HG03378 (cell line): Measurements from ENCODE around the gene SLC38A8.

Source experiments
- ATAC-seq: cut with Tn5 transposase; IDR thresholded peaks from one replicate; pipeline ENCODE4 v1.9.1; 2021; ENCODE audit warnings: mild to moderate bottlenecking, moderate library complexity; ENCODE audit not compliant: unreplicated experiment

The SLC38A8 gene

DNA sequence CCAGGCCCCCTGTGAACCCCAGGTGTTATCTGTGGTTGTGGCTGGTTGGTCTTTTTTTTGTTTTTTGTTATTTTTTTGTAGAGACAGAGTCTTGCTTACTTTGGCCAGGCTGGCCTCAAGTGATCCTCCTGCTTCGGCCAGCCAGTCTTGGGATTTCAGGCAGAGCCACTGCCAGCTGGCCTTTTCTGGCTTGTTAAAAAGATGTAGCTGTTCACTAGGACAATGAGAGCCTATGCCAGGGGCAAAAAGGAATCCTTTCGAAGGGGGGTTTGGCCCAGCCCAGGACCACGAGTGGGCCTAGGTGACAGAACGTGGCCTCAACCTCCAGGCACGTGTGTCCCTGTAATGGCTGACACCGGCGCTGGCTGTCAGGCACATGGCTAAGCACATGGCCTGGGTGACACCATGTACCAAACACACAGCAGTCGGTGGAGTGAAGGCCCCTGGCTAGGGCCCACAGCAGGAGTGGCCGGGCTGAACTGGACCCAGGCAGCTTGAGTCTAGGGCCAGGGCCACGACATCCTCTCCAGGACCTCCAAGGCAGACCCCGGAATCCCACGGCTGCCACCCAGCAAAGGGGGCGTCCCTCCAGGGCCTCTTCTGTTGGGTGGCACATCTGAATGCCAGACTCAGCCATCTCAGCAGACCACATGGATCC lies 6.9 kb upstream of the SLC38A8 start:
- ATAC-seq: no peak

DNA sequence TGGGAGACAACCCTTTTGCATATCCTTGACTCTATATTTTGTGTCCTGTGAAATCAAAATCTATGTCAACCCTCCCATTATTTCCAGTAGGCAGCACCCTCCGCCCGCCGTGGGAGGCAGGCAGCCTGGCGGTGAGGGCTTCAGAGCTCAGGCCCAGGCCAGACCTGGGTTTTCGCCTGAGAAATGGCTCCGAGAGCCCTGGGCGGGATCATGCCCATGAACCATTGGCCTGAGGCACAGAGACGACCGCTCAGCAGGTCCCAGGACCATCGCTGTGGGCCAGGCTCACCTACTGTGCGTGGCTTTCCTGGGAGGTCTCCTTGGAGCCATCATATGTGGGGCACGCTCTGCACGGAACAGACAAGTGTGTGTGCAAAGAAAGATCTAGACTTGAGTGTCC lies 6.3 kb upstream of the SLC38A8 start:
- no peak for ATAC-seq

DNA sequence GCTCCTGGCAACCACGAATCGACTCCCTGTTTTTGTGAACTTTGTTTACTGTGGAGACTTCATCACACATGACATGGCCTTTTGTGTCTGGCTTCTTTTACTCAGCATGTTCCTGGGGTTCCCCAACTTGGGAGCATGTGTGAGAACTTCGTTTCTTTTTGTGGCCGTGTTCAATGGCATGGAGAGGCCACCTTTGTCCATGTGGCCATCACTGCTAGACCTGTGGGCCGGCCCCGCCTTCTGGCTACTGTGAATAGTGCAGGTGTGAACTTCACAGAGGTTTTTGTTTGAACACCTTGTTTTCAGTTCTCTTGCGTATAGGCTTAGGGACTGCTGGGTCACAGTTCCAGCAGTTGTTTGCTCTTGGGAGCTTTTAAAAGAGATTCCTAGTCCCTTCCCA lies 5.7 kb upstream of the SLC38A8 start:
- ATAC-seq: no peak

DNA sequence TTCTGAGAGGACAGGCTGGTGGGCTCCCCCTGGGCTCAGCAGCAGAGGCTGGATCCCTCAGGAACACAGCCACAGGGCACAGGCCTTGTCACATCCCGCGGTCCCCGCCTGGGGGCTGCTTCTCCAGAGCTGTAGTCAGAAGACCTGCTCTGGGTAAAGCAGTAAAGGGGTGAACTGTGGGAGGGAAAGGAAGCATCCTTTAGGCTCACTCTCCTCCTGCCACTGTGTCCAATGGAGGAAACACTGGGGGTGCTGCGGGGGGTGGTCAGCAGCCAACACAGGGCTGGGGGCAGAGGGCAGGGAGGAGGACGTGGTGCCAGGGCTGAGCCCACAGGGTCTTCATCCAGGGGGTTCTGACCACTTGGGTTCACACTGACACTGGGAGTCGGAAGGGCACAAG lies 5.0 kb upstream of the SLC38A8 start:
- ATAC-seq: no peak

DNA sequence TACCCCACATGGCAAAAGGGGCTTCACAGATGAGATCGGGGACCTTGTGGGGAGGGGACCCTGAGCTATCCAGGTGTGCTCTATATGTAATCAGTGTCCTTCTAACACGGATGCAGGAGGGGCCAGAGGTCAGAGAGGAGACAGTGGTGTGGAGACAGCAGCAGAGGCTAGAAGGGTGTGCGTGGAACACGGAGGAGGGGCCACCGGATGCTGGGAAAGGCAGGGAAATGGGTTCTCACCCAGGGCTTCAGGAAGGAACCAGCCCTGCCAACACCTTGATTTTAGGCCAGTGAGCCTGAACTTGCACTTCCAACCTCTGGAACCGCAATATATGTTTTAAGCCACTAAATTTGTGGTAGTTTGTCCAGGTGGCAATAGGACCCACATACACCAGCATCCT lies 4.6 kb upstream of the SLC38A8 start:
- ATAC-seq: no peak

DNA sequence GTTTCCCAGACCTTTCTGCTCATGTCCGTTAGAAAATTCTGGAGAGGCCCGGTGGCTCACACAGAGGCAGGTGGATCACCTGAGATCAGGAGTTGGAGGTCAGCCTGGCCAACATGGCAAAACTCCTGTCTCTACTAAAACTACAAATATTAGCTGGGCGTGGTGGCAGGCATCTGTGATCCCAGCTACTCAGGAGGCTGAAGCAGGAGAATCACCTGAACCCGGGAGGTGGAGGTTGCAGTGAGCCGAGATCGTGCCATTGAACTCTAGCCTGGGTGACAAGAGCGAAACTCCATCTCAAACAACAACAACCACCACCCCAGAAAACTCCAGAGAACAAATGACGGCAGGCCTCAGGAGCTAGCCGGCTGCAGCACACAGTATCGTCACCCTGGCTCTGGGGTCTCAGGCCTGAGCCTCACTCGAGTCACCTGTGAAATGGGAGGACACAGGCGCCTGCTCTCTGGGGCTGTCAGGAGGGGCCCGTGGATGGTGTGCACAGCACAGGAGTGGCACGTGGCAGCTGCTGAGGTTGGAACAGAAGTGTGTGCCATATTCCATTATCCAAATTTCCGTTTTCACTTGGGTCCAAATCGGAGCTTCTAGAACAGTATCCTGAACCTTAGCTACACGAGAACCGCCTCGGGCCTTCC lies 3.3 kb upstream of the SLC38A8 start:
- no peak for ATAC-seq

DNA sequence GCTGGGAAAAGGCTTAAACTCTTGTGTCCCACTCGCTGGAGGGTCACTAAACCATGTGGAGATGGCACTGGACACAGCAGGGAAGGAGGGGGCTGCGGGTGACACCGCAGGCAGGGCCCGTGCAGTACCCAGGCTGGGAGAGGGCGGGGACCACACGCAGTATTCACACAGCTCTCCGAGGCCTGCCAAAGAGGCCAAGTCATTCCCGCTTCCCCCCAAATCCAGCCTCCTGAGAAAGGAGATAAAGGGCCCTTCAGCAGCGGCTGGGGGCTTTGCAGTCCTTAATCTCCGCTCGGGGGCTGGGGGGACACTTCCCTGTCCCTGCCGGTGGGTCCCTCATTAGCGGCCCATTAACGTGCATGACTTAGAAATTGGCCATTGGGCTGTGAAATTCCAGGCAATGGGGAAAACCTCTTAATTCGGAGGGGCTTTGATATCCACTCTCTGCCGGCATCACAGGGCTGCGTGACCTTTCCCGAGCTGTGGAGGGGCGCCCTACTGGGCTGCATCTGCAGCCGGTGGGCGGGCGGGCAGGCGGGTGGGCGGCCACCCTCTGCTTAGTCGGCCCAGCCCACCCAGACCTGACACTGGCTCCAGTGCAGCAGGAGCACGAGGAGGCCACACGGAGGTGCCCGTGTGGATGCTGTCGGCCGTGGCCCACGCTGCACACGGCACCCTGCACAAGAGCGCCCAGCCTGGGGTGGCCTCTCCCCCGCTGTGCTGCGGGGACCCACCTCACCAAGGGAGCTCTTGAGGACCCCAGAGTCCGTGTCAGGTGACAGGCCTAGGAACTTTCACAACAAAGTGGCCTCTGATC lies 2.6 kb upstream of the SLC38A8 start:
- no peak for ATAC-seq

DNA sequence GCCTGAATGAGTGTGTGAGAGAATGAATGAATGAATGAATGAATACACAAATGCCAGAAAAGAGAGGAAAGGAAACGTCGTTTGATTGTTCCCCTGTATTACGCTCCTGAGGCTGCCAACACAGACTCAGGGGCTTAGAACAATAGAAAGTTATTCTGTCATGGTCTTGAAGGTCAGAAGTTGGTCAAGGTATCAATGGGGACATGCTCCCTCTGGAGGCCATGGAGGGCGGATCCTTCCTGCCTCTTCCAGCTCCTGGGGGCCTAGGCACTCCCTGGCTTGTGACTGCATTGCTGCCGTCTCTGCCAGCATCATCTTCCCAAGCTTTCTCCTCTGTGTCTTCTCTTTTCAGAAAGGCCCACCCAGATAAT lies 1.5 kb upstream of the SLC38A8 start:
- ATAC-seq: no peak

DNA sequence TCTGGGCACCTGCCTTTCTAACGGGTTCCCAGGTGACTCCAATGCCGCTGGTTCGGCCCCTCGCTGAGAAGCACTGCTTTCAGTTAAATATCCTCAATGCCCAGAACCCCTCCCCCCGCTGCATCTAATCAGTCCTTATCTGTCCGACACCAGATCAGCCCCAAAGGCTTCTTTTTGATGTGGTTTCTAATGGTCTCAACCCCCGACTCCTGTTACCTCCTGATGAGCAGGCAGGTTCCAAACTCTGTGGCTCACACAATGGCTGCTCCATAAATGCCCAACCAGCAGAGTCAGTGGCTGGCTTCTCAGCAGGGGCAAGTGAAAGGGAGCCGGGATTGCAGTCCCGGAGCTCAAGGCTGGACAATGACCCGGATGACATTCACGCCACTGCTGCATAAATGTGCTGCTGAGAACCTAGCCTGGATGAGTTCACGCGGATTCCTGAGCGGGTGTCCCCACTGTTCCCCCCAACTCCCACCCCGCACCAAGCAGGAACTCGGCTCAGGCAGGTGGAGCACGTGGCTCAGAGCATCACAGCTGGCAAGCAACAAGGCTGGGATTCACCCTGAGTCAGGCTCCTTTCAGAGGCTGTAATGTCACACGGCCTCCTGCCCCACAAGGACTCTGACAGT lies 1.0 kb upstream of the SLC38A8 start:
- no peak for ATAC-seq

DNA sequence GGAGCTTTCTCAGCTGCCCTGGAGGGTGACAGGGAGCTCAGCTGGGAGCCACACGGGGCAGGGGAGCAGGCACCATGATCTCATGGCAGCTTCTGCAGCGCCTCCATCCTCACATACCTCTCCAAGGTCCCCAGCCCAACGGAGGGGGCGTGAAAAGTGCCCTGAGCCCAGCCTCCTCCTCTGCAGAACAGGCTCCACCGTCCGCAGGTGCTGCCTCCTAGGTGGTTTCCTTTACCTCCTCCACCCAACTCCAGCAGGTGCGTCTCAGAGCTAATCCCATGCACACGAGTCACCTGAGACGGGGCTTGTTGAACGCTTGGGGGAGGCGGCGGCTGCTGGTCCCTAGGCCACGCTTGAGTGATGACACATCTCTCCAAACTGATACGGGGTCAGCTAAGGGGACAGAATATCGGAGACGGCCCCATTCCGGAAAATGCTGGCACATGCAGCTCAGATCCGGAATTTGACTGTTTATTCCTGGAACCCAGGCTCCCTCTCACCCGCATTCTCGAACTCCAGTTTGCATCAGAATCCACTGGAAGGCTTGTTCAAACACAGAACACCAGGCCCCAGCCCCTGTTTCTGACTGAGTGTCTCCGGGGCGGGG lies 387 bp upstream of the SLC38A8 start:
- no peak for ATAC-seq

DNA sequence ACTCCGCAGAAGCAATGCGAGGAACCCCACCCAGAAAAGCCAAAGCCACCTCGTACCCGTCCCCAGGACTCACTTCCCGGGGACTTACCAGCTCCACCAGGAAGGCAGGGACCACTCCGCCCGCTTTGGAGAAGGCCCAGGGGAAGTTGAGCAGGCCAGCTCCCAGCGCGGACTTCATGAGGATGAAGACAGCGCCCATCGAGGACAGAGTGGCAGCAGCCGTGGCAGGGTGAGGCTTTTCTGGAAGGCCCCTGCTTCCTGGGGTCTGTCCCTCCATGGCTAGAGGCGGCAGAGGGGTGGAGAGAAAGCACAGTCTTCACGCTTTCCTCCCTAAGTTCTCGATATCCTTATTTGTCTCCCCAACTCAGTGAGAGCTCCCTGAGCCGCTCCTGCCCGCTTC lies 714 bp downstream of the SLC38A8 start:
- ATAC-seq: no peak

DNA sequence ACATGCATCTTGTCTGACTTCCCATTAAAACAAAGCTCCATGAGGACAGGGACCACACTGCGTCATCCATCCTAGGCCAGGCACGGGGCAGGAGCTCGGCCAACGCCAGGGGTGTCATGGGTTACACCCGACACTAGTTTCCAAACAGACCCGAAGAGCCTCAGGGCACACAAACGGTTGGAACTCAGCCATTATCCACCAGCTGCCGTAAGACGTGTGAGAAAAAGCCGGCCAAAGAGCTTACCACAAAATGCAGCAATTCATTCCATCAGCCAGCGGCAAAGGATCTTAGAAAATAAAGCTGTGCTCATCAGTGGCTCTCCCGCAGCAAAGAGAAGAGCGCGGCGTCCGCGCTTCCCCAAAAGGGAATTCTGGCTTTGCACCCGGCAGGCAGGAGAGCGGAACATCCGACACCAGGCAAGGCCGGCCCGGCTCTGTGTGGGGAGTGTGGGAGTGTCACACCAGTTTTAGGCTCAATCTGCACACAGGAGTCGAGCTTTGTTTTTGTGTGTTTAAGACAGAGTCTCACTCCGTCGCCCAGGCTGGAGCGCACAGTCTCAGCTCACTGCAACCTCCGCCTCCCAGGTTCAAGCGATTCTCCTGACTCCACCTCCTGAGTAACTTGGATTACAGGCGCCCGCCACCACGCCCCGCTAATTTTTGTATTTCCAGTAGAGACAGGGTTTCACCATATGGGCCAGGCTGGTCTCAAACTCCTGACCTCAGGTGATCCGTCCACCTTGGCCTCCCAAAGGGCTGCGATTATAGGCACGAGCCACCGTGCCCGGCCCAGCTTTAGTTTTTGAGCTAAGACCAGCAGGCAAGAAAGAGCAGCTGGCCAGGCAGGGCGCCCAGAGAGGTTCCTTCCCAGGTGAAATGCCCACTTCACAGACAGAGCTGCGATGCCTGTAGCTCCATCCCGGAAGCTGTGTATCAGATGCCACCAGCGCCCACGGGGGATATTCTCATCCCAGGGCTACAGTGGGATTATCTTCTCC lies 1.5 kb downstream of the SLC38A8 start:
- no peak for ATAC-seq

DNA sequence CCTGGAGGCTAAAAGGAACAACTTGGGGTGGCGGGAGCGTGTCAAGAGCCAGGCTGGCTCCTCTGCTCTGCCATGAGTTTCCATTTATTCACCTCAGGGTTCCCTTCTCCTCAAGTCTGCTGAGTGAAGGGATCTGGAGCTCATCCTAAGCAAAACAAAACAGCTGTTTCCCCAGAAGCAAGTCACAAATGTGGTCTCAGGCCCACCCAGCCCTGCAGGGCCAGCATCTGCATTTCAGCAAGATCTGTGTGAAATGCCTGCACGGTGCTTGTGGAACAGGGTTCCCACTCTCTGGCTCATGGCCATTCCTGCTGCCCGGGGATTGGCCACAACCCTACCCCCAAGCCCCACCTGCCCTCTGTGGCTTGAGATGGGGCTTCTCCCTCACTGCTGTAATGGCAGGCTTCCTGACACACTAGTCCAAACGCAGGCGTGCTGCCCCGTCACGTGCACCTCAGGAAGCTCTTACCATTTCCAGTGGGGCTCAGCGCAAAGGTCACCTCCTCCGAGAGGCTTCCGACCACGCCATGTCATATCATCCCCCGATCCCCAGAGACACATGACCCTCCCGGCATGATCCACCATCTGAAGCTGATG lies 2.3 kb downstream of the SLC38A8 start:
- no peak for ATAC-seq

DNA sequence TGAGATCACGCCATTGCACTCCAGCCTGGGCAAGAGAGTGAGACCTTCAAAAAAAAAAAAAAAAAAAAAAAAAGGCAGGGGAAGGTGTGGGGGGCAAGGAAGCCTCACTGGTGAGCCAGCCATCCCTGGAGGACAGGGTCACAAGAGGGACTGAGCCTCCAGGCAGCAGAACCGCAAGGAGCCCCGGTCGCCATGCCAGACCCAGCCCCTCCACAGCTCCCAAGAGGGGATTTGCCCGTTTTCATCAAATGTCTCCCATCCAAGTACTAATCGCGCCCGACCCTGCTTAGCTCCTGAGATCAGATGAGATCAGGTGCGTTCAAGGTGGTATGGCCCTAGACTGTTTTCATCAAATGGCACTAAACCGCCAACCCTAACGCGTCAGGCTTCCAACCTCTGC lies 2.9 kb downstream of the SLC38A8 start:
- no peak for ATAC-seq

DNA sequence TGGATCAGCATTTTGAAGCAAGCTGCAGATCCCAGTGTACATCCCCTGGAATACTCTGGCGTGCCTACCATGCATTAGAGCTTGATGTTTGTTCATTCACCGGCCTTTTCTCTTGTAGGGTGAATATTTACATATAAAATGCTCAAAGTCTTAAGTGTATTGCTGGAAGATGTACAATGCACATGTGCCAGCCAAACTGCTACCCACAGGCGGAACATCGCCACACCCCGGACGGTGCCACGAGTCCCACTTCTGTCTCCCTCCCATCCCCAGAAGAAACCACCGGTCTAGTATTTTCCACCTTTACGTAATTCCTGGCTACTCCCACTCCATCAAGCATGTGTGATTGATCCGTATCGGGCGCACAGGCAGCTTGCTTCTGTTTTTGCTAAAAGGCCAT lies 4.1 kb downstream of the SLC38A8 start:
- no peak for ATAC-seq

DNA sequence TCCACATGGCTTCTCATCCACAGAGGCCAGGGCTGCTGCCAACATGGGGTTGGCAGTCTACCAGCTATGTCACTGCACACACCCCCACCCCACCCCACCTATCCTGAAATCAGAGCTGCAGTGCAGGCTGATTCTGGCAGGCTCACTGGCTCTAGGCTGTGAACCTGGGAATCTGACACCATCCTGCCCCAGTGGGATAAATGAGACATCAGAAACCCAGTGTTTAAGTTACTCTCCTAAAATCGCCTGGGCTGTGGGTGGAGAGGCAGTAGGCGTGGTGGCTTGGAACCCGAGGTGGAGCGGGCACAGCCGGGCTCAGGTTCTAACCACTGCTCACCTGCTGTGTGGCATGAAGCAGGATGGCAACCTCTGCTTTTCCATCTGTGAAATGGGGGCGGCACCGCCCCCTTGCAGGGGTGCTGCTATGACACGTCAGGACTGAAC lies 5.6 kb downstream of the SLC38A8 start:
- ATAC-seq: no peak

DNA sequence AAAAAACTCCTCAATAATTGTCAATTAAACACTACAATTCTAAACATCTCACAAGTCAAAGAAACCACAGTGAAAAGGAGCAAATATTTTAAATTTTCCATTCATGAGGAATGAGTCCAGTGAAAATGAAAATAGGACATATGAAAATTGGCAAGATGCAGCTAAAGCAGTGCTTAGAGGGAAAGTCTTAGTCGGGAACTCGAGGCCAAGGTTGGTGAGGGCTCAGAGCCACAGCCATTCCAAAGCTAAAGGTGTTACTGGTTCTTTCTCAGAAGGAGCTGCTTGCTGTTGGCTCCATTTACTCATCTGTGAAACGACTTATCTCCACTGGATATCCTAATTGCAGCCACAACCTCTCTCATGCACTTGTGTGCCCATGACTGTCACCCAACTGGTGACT lies 6.5 kb downstream of the SLC38A8 start:
- no peak for ATAC-seq

DNA sequence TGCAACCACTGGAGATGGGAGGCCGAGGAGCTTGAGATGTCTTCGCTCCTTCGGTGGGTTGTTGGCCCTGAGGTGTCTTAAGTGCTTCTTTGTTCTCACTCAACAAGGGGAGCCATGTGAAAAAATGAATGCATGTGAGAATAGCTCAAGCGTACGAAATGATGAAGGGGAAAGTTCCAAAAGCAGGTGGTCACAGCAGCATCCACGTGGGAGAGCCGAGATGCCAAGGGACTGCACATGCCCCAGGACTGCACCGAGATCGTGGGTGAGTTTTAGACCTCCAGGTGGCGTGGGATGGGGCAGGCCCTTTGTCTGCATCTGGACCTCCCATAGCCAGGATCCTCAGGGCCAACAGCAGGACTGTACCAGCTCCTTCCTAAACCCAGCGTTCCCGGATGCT lies 8.1 kb downstream of the SLC38A8 start:
- no peak for ATAC-seq
